SU-DHL-6 (cell line): ENCODE results near the gene PPM1H.

ENCODE experiments used
- H2AFZ ChIP-seq: fragments of 200-600 bp; sonication (generic); 2 replicates; pipeline ENCODE4 v1.6.1; 2014; ENCODE audit warnings: low read depth, mild to moderate bottlenecking, moderate library complexity, mixed read lengths, antibody characterized with exemption, low read length; ENCODE audit not compliant: severe bottlenecking
- H3F3A ChIP-seq: fragments of 200-600 bp; shearing (Covaris generic); 2 replicates; pipeline ENCODE4 v1.6.0; 2016; ENCODE audit warnings: antibody characterized with exemption, mild to moderate bottlenecking; ENCODE audit not compliant: insufficient read depth
- H3K27ac ChIP-seq: fragments of 200-600 bp; sonication (generic); 2 replicates; pipeline ENCODE4 v1.5.1; 2016; ENCODE audit warnings: low read depth, mild to moderate bottlenecking, low read length, moderate library complexity, mixed read lengths
- H3K27me3 ChIP-seq: fragments of 200-600 bp; sonication (generic), shearing (Covaris generic); 2 replicates; pipeline ENCODE4 v1.6.0; 2014; ENCODE audit warnings: mild to moderate bottlenecking, low read length
- H3K36me3 ChIP-seq: fragments of 200-600 bp; sonication (generic); 2 replicates; pipeline ENCODE4 v1.6.1; 2014; ENCODE audit warnings: mild to moderate bottlenecking, low read length, mixed read lengths
- H3K4me2 ChIP-seq: fragments of 300-600, 200-600 bp; shearing (Covaris generic), sonication (generic); 2 replicates; pipeline ENCODE4 v1.6.0; 2014; ENCODE audit warnings: low read length, low read depth, mild to moderate bottlenecking; ENCODE audit not compliant: poor library complexity, severe bottlenecking
- H3K4me3 ChIP-seq: fragments of 200-600 bp; sonication (generic); 2 replicates; pipeline ENCODE4 v1.5.1; 2014; ENCODE audit warnings: antibody characterized with exemption, low read length, mild to moderate bottlenecking, mixed read lengths; ENCODE audit not compliant: insufficient read depth, poor library complexity, severe bottlenecking
- H3K79me2 ChIP-seq: fragments of 200-600 bp; sonication (generic); 2 replicates; pipeline ENCODE4 v1.6.1; 2014; ENCODE audit warnings: mild to moderate bottlenecking, low read length, moderate library complexity; ENCODE audit not compliant: insufficient read depth
- H3K9ac ChIP-seq: fragments of 200-600 bp; sonication (generic); 2 replicates; pipeline ENCODE4 v1.7.0; 2014; ENCODE audit warnings: mild to moderate bottlenecking, low read length
- H3K9me2 ChIP-seq: fragments of 200-600 bp; sonication (generic); replicated peaks from 2 replicates; pipeline ENCODE4 v1.6.1; 2014; ENCODE audit warnings: low read length; ENCODE audit not compliant: insufficient read depth
- H3K9me3 ChIP-seq: fragments of 200-600 bp; sonication (generic); 2 replicates; pipeline ENCODE4 v1.6.1; 2014; ENCODE audit warnings: low read length, mixed read lengths; ENCODE audit not compliant: insufficient read depth
- H4K20me1 ChIP-seq: fragments of 200-600 bp; sonication (generic); 2 replicates; pipeline ENCODE4 v1.6.1; 2014; ENCODE audit warnings: low read depth, mild to moderate bottlenecking, antibody characterized with exemption, low read length, moderate library complexity, mixed read lengths
- EZH2phosphoT487 ChIP-seq: fragments of 200-600 bp; sonication (generic), shearing (Covaris generic); conservative IDR thresholded peaks from 2 replicates; pipeline ENCODE4 v1.6.1; 2018; ENCODE audit warnings: mild to moderate bottlenecking, antibody characterized with exemption, low read length, moderate library complexity, mixed read lengths
- TF ChIP-seq, protein P1 (sequence below): fragments of 200-600 bp; sonication (generic); IDR thresholded peaks from one replicate; pipeline ENCODE4 v1.5.1; 2017; ENCODE audit warnings: antibody characterized with exemption, mild to moderate bottlenecking, low read length, moderate library complexity; ENCODE audit not compliant: insufficient read depth, poor library complexity, severe bottlenecking

The PPM1H gene

DNA sequence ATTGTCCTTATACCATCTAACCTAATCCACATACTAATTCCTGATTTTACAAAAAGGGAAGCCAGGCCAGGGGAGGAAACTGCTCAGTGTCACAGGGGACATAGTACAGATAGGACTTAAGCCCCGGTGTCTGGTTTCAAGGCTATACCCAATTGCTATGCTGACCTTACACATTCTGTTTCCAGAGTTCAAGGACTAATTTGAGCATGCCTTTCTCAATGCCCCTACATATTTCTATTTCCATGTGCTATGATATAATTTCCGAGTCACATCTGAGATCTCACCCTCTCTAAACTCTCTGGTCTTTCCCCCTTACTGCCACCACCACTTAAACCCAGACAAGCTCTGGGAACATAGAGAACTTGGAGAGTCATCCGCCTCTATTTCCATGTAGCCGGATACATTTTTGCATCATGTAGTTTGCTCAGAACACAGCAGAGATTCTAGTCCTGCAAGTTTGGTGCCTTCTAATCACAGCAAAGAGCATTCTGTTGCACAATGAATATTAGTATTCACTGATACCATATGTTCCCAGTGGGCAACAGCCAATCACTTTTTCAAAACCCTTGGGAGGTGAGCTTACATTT is 34.2 kb downstream of the PPM1H start:
- no peak overlapping the region for H3K9ac ChIP-seq
- no peak overlapping the region for H3K27ac ChIP-seq
- H3F3A ChIP-seq = no peaks in the 10 kb centered on the region
- no peaks in the 10 kb centered on the region for H3K27me3 ChIP-seq
- no peak overlapping the region for H3K4me2 ChIP-seq
- H4K20me1 ChIP-seq = no peaks in the 10 kb centered on the region
- TF ChIP-seq, protein P1, sequence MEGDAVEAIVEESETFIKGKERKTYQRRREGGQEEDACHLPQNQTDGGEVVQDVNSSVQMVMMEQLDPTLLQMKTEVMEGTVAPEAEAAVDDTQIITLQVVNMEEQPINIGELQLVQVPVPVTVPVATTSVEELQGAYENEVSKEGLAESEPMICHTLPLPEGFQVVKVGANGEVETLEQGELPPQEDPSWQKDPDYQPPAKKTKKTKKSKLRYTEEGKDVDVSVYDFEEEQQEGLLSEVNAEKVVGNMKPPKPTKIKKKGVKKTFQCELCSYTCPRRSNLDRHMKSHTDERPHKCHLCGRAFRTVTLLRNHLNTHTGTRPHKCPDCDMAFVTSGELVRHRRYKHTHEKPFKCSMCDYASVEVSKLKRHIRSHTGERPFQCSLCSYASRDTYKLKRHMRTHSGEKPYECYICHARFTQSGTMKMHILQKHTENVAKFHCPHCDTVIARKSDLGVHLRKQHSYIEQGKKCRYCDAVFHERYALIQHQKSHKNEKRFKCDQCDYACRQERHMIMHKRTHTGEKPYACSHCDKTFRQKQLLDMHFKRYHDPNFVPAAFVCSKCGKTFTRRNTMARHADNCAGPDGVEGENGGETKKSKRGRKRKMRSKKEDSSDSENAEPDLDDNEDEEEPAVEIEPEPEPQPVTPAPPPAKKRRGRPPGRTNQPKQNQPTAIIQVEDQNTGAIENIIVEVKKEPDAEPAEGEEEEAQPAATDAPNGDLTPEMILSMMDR = no peak
- no peak for TF ChIP-seq EZH2phosphoT487
- H3K9me2 ChIP-seq = no peaks in the 10 kb centered on the region
- no peak overlapping the region for H3K4me3 ChIP-seq
- H2AFZ ChIP-seq = no peak overlapping the region
- H3K36me3 ChIP-seq = no peaks in the 10 kb centered on the region
- no peaks in the 10 kb centered on the region for H3K9me3 ChIP-seq
- H3K79me2 ChIP-seq = no peaks in the 10 kb centered on the region

DNA sequence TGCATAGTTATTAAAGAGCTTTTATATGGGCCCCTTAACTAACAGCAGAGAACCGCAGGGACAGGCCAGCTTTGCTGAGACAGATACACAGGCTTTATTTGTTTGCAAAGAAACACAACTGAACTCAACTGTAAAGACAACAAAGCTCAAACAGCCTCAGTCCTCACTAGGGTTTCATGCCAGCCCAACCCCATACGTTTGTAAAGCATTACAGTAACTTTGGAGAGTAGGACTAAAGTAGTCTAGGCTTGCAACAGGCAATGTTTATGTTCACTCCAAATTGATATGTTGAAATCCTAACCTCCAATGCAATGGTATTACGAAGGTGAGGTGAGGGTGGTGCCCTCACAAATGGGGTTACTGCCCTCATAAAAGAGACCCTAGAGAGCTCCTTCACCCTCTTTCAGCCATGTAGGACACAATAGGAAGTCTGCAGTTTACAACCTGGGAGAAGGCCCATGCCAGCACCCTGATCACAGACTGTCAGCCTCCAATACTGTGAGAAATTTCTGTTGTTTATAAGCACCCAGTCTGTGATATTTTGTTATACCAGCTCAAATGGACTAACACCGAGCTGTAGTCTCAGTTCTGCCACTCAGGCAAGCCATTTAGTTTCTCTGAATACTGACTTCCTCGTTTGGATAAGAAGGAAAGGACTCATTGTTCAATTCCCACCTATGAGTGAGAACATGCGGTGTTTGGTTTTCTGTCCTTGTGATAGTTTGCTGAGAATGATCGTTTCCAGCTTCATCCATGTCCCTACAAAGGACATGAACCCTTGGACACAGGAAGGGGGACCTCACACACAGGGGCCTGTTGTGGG is 35.2 kb downstream of the PPM1H start:
- no peak overlapping the region for H3K4me2 ChIP-seq
- no peak for TF ChIP-seq EZH2phosphoT487
- TF ChIP-seq, protein P1 = no peak
- no peaks in the 10 kb centered on the region for H3K36me3 ChIP-seq
- no peak overlapping the region for H3K27ac ChIP-seq
- no peaks in the 10 kb centered on the region for H3K27me3 ChIP-seq
- H4K20me1 ChIP-seq = no peaks in the 10 kb centered on the region
- no peaks in the 10 kb centered on the region for H3K9me2 ChIP-seq
- no peaks in the 10 kb centered on the region for H3K9me3 ChIP-seq
- H2AFZ ChIP-seq = no peak overlapping the region
- no peaks in the 10 kb centered on the region for H3K79me2 ChIP-seq
- H3K4me3 ChIP-seq = no peak overlapping the region
- H3K9ac ChIP-seq = no peak overlapping the region
- no peaks in the 10 kb centered on the region for H3F3A ChIP-seq

DNA sequence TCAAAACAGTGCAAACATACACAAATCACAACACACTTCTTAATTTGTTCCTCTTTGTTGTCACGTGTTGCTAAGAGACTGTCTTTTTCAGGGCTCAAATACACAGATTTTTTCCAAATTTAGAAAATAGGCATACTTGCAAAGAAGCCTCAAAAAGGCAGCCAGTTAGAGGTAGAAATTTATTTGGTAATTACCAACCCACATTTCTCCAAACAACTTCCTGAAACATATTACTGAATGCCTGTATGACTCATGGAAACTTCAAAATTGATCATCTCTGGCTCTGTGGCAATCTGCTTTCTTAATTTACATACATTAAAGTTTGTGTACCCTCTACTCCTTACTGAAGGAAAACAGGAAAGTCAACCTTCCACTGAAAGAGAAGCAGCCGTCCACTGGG is 36.4 kb downstream of the PPM1H start:
- Histone ChIP-seq H3K9me3 (no peaks in the 10 kb centered on the region), H3K4me3 (no peak overlapping the region), H3K9me2 (no peaks in the 10 kb centered on the region), H3K79me2 (no peaks in the 10 kb centered on the region), H3K9ac (no peak overlapping the region), H3K27me3 (no peaks in the 10 kb centered on the region), H3F3A (no peaks in the 10 kb centered on the region), H3K27ac (no peak overlapping the region), H3K36me3 (no peaks in the 10 kb centered on the region), H3K4me2 (no peak overlapping the region), H2AFZ (no peak overlapping the region), H4K20me1 (no peaks in the 10 kb centered on the region)
- TF ChIP-seq, protein P1 = no peak
- no peak for TF ChIP-seq EZH2phosphoT487
